A673 (cell line): ENCODE measurements around the gene VPS13D.

Experiments used
- EZH2 ChIP-seq: fragments of 200-600 bp; sonication (generic); IDR thresholded peaks from 2 replicates; pipeline ENCODE4 v1.6.1; 2017; ENCODE audit warnings: borderline replicate concordance, low read depth, mild to moderate bottlenecking, mixed read lengths, antibody characterized with exemption, low read length; ENCODE audit not compliant: poor library complexity, severe bottlenecking
- TF ChIP-seq, protein P1 (sequence below): fragments of 300-800, 200-600 bp; sonication (generic); conservative IDR thresholded peaks from 2 replicates; pipeline ENCODE4 v1.5.1; 2017; ENCODE audit warnings: low read depth, mild to moderate bottlenecking, antibody characterized with exemption, low read length, moderate library complexity, mixed read lengths

DNA sequence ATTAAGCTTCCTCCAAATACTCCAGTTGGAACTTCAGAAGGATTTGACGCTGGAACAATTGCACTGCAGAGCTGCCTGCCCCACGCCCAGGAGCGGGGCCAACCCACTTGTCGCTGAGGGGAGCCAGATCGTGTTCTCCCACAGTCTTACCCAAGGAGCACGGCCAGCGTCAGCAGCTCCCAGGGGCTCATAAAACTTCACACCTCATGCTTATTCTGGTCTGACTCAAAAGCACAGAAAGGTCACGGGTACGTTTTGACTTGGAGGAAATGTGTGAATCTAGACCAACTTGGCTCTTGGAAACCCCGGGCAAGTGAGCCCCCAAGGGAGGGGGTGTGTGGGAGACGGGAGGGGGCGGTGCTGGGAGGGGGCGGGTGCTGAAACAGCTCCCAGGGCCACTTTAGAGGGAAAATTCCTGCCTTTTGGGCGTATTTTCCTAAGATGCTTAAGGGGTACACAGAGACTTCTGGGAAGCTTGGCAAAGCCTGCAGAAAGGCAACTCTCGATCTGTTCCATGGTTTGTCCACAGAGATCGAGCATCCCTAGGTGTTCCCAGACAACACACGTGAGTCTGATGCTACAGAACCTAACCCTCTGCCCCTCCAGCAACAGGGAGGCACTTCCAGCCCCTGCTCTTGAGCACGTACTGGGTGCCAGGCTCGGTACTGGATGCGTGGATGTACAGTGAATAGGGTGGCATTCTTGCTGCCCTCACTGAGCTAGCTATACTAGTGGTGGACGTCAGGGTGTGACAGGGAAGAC lies 289.3 kb downstream of the VPS13D start:
- TF ChIP-seq, protein P1, sequence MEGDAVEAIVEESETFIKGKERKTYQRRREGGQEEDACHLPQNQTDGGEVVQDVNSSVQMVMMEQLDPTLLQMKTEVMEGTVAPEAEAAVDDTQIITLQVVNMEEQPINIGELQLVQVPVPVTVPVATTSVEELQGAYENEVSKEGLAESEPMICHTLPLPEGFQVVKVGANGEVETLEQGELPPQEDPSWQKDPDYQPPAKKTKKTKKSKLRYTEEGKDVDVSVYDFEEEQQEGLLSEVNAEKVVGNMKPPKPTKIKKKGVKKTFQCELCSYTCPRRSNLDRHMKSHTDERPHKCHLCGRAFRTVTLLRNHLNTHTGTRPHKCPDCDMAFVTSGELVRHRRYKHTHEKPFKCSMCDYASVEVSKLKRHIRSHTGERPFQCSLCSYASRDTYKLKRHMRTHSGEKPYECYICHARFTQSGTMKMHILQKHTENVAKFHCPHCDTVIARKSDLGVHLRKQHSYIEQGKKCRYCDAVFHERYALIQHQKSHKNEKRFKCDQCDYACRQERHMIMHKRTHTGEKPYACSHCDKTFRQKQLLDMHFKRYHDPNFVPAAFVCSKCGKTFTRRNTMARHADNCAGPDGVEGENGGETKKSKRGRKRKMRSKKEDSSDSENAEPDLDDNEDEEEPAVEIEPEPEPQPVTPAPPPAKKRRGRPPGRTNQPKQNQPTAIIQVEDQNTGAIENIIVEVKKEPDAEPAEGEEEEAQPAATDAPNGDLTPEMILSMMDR: no peak
- no peak for TF ChIP-seq EZH2
